HepG2 (cell line): ENCODE measurements around the gene CDC34. TPM values are rescaled to one million over a fixed set of nuclear protein-coding genes. Genes with fewer than 3 reads are reported as not detected.

Experiments
- ATAC-seq: fragments of 200-7000 bp; cut with Tn5 transposase; 3 replicates; pipeline ENCODE4 v1.9.1; 2020; ENCODE audit warnings: mild to moderate bottlenecking, moderate library complexity
- Bru-seq: library from RNA; stranded (reverse); fragments of 400-500 nt; gene quantifications from one replicate; lab custom pipeline; 2021; lab: Mats Ljungman, UMichigan
- BruChase-seq, 2 experiments: library from RNA; stranded (reverse); fragments of 400-500 nt; gene quantifications; one replicate each; lab custom pipeline; 2021; lab: Mats Ljungman, UMichigan
- BruUV-seq: library from RNA; stranded (reverse); fragments of 400-500 nt; replicated peaks from 2 replicates; lab custom pipeline; 2021; lab: Mats Ljungman, UMichigan
- CTCF ChIA-PET: fragments of 300-600 bp; formaldehyde crosslinking; extraction: SDS; loops from one replicate; lab custom pipeline; 2021; ENCODE audit warnings: low total read pairs, inconsistent platforms, low intra/inter-chr PET ratio; lab: Yijun Ruan, JAX
- POLR2A ChIA-PET: fragments of 350-600 bp; sonication (Branson Sonifier 250); formaldehyde crosslinking; loops from one replicate; lab custom pipeline; 2020; ENCODE audit warnings: antibody characterized with exemption, inconsistent platforms; lab: Yijun Ruan, JAX
- DNase-seq: peaks from one replicate; pipeline ENCODE4 v3.0.0-alpha.2; 2015; ENCODE audit warnings: low spot score
- FAIRE-seq: peaks from 3 replicates; lab custom pipeline; 2011; peaks lifted over from hg19 to GRCh38; lab: Jason Lieb, UNC
- H2AFZ ChIP-seq: one replicate; pipeline ENCODE4 v1.6.1; 2011; ENCODE audit warnings: low read length, inconsistent platforms
- H3K27ac ChIP-seq: fragments of 300-600 bp; 3 replicates; pipeline ENCODE4 v1.8.0; 2011; ENCODE audit warnings: mixed run types, mild to moderate bottlenecking, mixed read lengths, low read length, inconsistent platforms; ENCODE audit not compliant: insufficient read depth; ENCODE audit errors: extremely low read length
- H3K27me3 ChIP-seq, 2 experiments: fragments of 200-600 bp in 1 of 2; 2 replicates in 1 of 2; 3 replicates in 1 of 2; pipeline versions ENCODE4 v1.6.0 to v1.8.0; 2011; ENCODE audit warnings: low read length in 2 of 2, mild to moderate bottlenecking in 2 of 2, moderate library complexity in 2 of 2, inconsistent platforms in 1 of 2; ENCODE audit not compliant: insufficient read depth in 2 of 2, control insufficient read depth in 1 of 2
- H3K36me3 ChIP-seq, 2 experiments: fragments of 200-600 bp in 1 of 2; replicated peaks in 1 of 2; 2 replicates in 1 of 2; 3 replicates in 1 of 2; pipeline versions ENCODE4 v1.5.1 to v1.8.0; 2011; ENCODE audit warnings: low read length in 2 of 2, inconsistent platforms in 1 of 2; ENCODE audit not compliant: insufficient read depth in 2 of 2, control insufficient read depth in 1 of 2
- H3K4me1 ChIP-seq: 2 replicates; pipeline ENCODE4 v1.5.1; 2012; ENCODE audit warnings: low read length, inconsistent platforms; ENCODE audit not compliant: insufficient read depth
- H3K4me2 ChIP-seq: 2 replicates; pipeline ENCODE4 v1.6.0; 2011; ENCODE audit warnings: low read depth, low read length, inconsistent platforms
- H3K4me3 ChIP-seq, 3 experiments: fragments of 200-600 bp in 1 of 3; sonication (generic), shearing (Covaris generic) in 1 of 3; replicated peaks in 1 of 3; 2 replicates each; pipeline ENCODE4 v1.5.1; 2011 to 2016; ENCODE audit warnings: low read length in 3 of 3, inconsistent platforms in 2 of 3, low read depth in 2 of 3, mild to moderate bottlenecking in 2 of 3, control low read depth in 1 of 3, mixed read lengths in 1 of 3; ENCODE audit not compliant: insufficient read depth in 1 of 3
- H3K79me2 ChIP-seq: one replicate; pipeline ENCODE4 v1.6.1; 2011; ENCODE audit warnings: low read length, inconsistent platforms; ENCODE audit not compliant: insufficient read depth
- H3K9ac ChIP-seq: 2 replicates; pipeline ENCODE4 v1.6.0; 2011; ENCODE audit warnings: mild to moderate bottlenecking, low read depth, low read length, inconsistent platforms; ENCODE audit not compliant: insufficient read depth
- H3K9me3 ChIP-seq: 2 replicates; pipeline ENCODE4 v1.5.1; 2012; ENCODE audit warnings: mild to moderate bottlenecking, low read length
- H4K20me1 ChIP-seq: 2 replicates; pipeline ENCODE4 v1.6.0; 2011; ENCODE audit warnings: inconsistent platforms, mild to moderate bottlenecking, low read length, moderate library complexity; ENCODE audit not compliant: insufficient read depth
- CCDC6 ChIP-seq: sonication (generic); formaldehyde crosslinking; IDR thresholded peaks from 2 replicates; pipeline ENCODE4 v1.8.1; 2022; ENCODE audit warnings: mild to moderate bottlenecking, missing genetic modification reagents, moderate library complexity
- FIP1L1 ChIP-seq: fragments of 200-400 bp; formaldehyde crosslinking; IDR thresholded peaks from 2 replicates; pipeline ENCODE4 v1.6.1; 2018; ENCODE audit warnings: low read depth, mild to moderate bottlenecking, low read length, moderate library complexity, borderline replicate concordance; ENCODE audit not compliant: insufficient read depth
- IRX3 ChIP-seq: sonication (generic); formaldehyde crosslinking; IDR thresholded peaks from 2 replicates; pipeline ENCODE4 v1.8.1; 2023; ENCODE audit warnings: mild to moderate bottlenecking, low read depth, missing genetic modification reagents, borderline replicate concordance
- ZNF713 ChIP-seq: sonication (generic); formaldehyde crosslinking; IDR thresholded peaks from 2 replicates; pipeline ENCODE4 v1.4.0; 2020; ENCODE audit warnings: mild to moderate bottlenecking, missing genetic modification reagents
- ZNF768 ChIP-seq: sonication (generic); formaldehyde crosslinking; IDR thresholded peaks from 2 replicates; pipeline ENCODE4 v1.4.0; 2020; ENCODE audit warnings: missing genetic modification reagents
- WGBS: methylation state at CpG from one replicate; pipeline ENCODE4 v1.1.6; 2017; ENCODE audit warnings: low lambda C conversion rate; 5-methylcytosine and 5-hydroxymethylcytosine counted together
- in situ Hi-C: cut with HindIII; loops from 2 replicates; pipeline ENCODE4 v1.10.0; 2017; ENCODE audit warnings: low pct_unique_long_range_greater_than_20kb; ENCODE audit not compliant: extremely low pct_ligation_motif_present
- intact Hi-C: fragments of 100-400 bp; cut with micrococcal nuclease; formaldehyde crosslinking; loops from one replicate; pipeline ENCODE4 v1.10.0; 2022; ENCODE audit not compliant: unreplicated experiment
- long read RNA-seq, 2 experiments: library from RNA in 1 of 2; library from polyadenylated mRNA in 1 of 2; stranded (forward) in 1 of 2; unstranded in 1 of 2; transcript quantifications; one replicate each; pipeline ENCODE4 v2.0.0, GENCODE V29; 2019 to 2022
- polyA minus RNA-seq, 3 experiments: library from RNA; depleted of rRNA, polyadenylated mRNA; stranded (reverse); fragments of >200 nt; gene quantifications; 2 replicates each; pipeline ENCODE4 v1.2.3, GENCODE V29; 2011; ENCODE audit warnings: low replicate concordance in 1 of 3
- polyA plus RNA-seq, 8 experiments: library from polyadenylated mRNA; depleted of rRNA in 3 of 8; stranded (reverse) in 7 of 8; unstranded in 1 of 8; fragments of >200 nt; fragmentation: Illumina TruSeq in 4 of 8; extraction: Trizol in 4 of 8; gene quantifications; 2 replicates each; pipeline versions ENCODE4 v1.2.1 to v1.2.3, GENCODE V29; 2011 to 2016; ENCODE audit warnings: low read depth in 4 of 8, missing spikeins in 1 of 8, mixed read lengths in 1 of 8; ENCODE audit not compliant: insufficient read depth in 1 of 8
- total RNA-seq, 5 experiments: library from RNA; depleted of rRNA; stranded (reverse); fragments of >200 nt; fragmentation: Illumina TruSeq; extraction: Trizol; gene quantifications; 2 replicates each; pipeline ENCODE4 v1.2.3, GENCODE V29; 2016; ENCODE audit warnings: low read depth in 1 of 5
- TF ChIP-seq, protein P1 (sequence below): sonication (generic); formaldehyde crosslinking; IDR thresholded peaks from 2 replicates; pipeline ENCODE4; 2020; ENCODE audit warnings: missing genetic modification reagents, mild to moderate bottlenecking, borderline replicate concordance
- TF ChIP-seq, protein P2 (sequence below), 2 experiments: IDR thresholded peaks; 2 replicates each; pipeline ENCODE4 v1.6.1; 2011 to 2012; ENCODE audit warnings: low read length in 2 of 2, borderline replicate concordance in 1 of 2, low read depth in 1 of 2, mild to moderate bottlenecking in 1 of 2, moderate library complexity in 1 of 2

CDC34 gene, protein sequence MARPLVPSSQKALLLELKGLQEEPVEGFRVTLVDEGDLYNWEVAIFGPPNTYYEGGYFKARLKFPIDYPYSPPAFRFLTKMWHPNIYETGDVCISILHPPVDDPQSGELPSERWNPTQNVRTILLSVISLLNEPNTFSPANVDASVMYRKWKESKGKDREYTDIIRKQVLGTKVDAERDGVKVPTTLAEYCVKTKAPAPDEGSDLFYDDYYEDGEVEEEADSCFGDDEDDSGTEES
- total RNA-seq (2016; rRNA removed; fragmentation: Illumina TruSeq; extraction: Trizol): 119 and 138 TPM in 2 replicates
- 181 and 194 TPM in 2 replicates for total RNA-seq (2016; cell fraction: cytosol; rRNA removed; fragmentation: Illumina TruSeq; extraction: Trizol; ENCODE audit: low read depth)
- 104 and 144 TPM in 2 replicates for total RNA-seq (2016; cell fraction: insoluble cytoplasmic fraction; rRNA removed; fragmentation: Illumina TruSeq; extraction: Trizol)
- total RNA-seq (2016; cell fraction: membrane; rRNA removed; fragmentation: Illumina TruSeq; extraction: Trizol): 198 and 240 TPM in 2 replicates
- 59.6 and 65.5 TPM in 2 replicates for total RNA-seq (2016; cell fraction: nucleus; rRNA removed; fragmentation: Illumina TruSeq; extraction: Trizol)
- 140 and 150 TPM in 2 replicates for polyA plus RNA-seq (2011; rRNA removed)
- polyA plus RNA-seq (2011; cell fraction: cytosol; rRNA removed): 102 and 147 TPM in 2 replicates
- polyA plus RNA-seq (2011; cell fraction: nucleus; rRNA removed): 121 and 122 TPM in 2 replicates
- polyA plus RNA-seq (2012): 90.8 and 101 TPM in 2 replicates
- polyA plus RNA-seq (2016; cell fraction: cytosol; fragmentation: Illumina TruSeq; extraction: Trizol; ENCODE audit: low read depth): 157 and 191 TPM in 2 replicates
- polyA plus RNA-seq (2016; cell fraction: insoluble cytoplasmic fraction; fragmentation: Illumina TruSeq; extraction: Trizol; ENCODE audit: low read depth): 118 and 140 TPM in 2 replicates
- 153 and 184 TPM in 2 replicates for polyA plus RNA-seq (2016; cell fraction: membrane; fragmentation: Illumina TruSeq; extraction: Trizol; ENCODE audit: low read depth)
- 130 and 138 TPM in 2 replicates for polyA plus RNA-seq (2016; cell fraction: nucleus; fragmentation: Illumina TruSeq; extraction: Trizol; ENCODE audit: insufficient read depth, low read depth)
- polyA minus RNA-seq (2011; rRNA and poly(A)+ RNA removed; ENCODE audit: low replicate concordance): 60.5 and 88.3 TPM in 2 replicates
- polyA minus RNA-seq (2011; cell fraction: cytosol; rRNA and poly(A)+ RNA removed): 42.1 and 46.2 TPM in 2 replicates
- polyA minus RNA-seq (2011; cell fraction: nucleus; rRNA and poly(A)+ RNA removed): 19.1 and 22.1 TPM in 2 replicates
- percentile 71 among the genes with signal in this experiment for Bru-seq, nascent RNA
- BruChase-seq, experiment 1, labeled RNA remaining after a 6-hour chase: percentile 92 among the genes with signal in this experiment
- BruChase-seq, experiment 2, labeled RNA remaining after a 2-hour chase: percentile 83 among the genes with signal in this experiment
- long read RNA-seq, experiment 1, transcript CDC34-201 (5 exons, 1,471 nt): major isoform, 21 of 32 reads
- long read RNA-seq, experiment 1, partial matches to known transcripts: 8 of 32 reads
- long read RNA-seq, experiment 1, other reads (novel, unspliced or antisense): 1 of 32 reads
- long read RNA-seq, experiment 2, transcript CDC34-202 (5 exons, 1,147 nt): minor isoform, 12 of 434 reads
- long read RNA-seq, experiment 2, transcript CDC34-201 (5 exons, 1,471 nt): major isoform, 306 of 434 reads
- long read RNA-seq, experiment 2, transcript CDC34-206 (2 exons, 899 nt): minor isoform, 27 of 434 reads
- long read RNA-seq, experiment 2, partial matches to known transcripts: 55 of 434 reads
- long read RNA-seq, experiment 2, other reads (novel, unspliced or antisense): 29 of 434 reads

DNA sequence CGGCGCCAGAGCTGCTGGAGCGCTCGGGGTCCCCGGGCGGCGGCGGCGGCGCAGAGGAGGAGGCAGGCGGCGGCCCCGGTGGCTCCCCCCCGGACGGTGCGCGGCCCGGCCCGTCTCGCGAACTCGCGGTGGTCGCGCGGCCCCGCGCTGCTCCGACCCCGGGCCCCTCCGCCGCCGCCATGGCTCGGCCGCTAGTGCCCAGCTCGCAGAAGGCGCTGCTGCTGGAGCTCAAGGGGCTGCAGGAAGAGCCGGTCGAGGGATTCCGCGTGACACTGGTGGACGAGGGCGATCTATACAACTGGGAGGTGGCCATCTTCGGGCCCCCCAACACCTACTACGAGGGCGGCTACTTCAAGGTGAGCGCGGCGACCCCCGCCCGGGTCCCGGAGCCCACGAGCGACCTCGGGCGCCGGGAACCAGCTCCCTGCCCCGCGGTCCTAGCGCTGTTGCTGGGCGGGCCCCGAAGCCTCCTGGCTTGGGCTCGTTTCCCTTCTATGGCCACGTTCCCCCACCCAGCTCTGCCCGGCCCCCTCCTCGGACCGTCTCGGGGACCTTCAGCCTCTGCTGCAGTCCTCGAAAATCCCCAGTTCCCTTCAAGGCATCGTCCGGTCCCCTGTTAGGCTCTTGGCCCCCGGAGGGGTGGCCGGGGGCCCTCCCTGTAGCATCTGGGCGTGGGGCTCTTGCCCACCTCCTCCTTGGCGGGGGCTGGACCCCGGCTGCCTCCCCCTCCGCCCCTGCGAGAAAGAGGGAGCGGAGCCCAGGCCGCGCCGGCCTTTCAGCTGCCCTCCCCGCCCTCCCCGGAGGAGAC lies at the start of gene CDC34:
Gene CDC34, plus strand, starts transcription at position 8 of the 808 bp plus-strand sequence. Its CDS starts 172 bp downstream, at position 180.
- CTCF ChIA-PET: interaction anchor here (1.3 to 2.1 kb wide), 2 partner anchors 21 to 25 kb away, joined by 6 to 16 read pairs; partner anchors contain the start of gene TPGS1
- in situ Hi-C loops (no loop called here), intact Hi-C loops (no loop called here)
- ATAC-seq (no peak), FAIRE-seq (no peak), DNase-seq (no peak)
- POLR2A ChIA-PET: interaction anchor here (1.2 to 3.7 kb wide), 14 partner anchors 8 to 221 kb away, joined by 3 to 33 read pairs (median 8); partner anchors contain the start of genes BSG and TPGS1
- no peaks in the 10 kb centered on the region for H3K27me3 ChIP-seq
- H3K4me1 ChIP-seq: peaks cover 53% of the 10 kb centered on the region
- peak within 1 kb of the TSS; percentile 94 for H3K27ac ChIP-seq
- H2AFZ ChIP-seq: no peak within 1 kb of the TSS
- peak within 1 kb of the TSS; percentile 97 to 98 (median 97) for H3K4me3 ChIP-seq
- peak within 1 kb of the TSS; percentile 96 for H3K9ac ChIP-seq
- BruUV-seq: no TSS peak
- H3K36me3 ChIP-seq: peaks cover 10 to 20% of the 10 kb centered on the region in 2 experiments; a peak in 4 of 5 replicates
- no peaks in the 10 kb centered on the region for H3K9me3 ChIP-seq
- peaks cover 23% of the 10 kb centered on the region; the same call in 1 of the 2 replicates for H4K20me1 ChIP-seq
- H3K79me2 ChIP-seq: peaks cover 37% of the 10 kb centered on the region
- H3K4me2 ChIP-seq: peak within 1 kb of the TSS; percentile 96
- WGBS: 1% methylated on average over 12 of the region's 84 CpGs
- TF ChIP-seq, protein P1, sequence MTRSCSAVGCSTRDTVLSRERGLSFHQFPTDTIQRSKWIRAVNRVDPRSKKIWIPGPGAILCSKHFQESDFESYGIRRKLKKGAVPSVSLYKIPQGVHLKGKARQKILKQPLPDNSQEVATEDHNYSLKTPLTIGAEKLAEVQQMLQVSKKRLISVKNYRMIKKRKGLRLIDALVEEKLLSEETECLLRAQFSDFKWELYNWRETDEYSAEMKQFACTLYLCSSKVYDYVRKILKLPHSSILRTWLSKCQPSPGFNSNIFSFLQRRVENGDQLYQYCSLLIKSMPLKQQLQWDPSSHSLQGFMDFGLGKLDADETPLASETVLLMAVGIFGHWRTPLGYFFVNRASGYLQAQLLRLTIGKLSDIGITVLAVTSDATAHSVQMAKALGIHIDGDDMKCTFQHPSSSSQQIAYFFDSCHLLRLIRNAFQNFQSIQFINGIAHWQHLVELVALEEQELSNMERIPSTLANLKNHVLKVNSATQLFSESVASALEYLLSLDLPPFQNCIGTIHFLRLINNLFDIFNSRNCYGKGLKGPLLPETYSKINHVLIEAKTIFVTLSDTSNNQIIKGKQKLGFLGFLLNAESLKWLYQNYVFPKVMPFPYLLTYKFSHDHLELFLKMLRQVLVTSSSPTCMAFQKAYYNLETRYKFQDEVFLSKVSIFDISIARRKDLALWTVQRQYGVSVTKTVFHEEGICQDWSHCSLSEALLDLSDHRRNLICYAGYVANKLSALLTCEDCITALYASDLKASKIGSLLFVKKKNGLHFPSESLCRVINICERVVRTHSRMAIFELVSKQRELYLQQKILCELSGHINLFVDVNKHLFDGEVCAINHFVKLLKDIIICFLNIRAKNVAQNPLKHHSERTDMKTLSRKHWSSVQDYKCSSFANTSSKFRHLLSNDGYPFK (CRISPR knock-in tag): 0 out of 2 replicates have a peak, but pooled peaks have one; percentile 1
- TF ChIP-seq IRX3 (CRISPR knock-in tag) (no peak), ZNF768 (CRISPR knock-in tag) (0 out of 2 replicates have a peak, but pooled peaks have one; percentile 6), CCDC6 (CRISPR knock-in tag) (no peak), ZNF713 (CRISPR knock-in tag) (no peak), FIP1L1 (no peak)
- TF ChIP-seq, protein P2, sequence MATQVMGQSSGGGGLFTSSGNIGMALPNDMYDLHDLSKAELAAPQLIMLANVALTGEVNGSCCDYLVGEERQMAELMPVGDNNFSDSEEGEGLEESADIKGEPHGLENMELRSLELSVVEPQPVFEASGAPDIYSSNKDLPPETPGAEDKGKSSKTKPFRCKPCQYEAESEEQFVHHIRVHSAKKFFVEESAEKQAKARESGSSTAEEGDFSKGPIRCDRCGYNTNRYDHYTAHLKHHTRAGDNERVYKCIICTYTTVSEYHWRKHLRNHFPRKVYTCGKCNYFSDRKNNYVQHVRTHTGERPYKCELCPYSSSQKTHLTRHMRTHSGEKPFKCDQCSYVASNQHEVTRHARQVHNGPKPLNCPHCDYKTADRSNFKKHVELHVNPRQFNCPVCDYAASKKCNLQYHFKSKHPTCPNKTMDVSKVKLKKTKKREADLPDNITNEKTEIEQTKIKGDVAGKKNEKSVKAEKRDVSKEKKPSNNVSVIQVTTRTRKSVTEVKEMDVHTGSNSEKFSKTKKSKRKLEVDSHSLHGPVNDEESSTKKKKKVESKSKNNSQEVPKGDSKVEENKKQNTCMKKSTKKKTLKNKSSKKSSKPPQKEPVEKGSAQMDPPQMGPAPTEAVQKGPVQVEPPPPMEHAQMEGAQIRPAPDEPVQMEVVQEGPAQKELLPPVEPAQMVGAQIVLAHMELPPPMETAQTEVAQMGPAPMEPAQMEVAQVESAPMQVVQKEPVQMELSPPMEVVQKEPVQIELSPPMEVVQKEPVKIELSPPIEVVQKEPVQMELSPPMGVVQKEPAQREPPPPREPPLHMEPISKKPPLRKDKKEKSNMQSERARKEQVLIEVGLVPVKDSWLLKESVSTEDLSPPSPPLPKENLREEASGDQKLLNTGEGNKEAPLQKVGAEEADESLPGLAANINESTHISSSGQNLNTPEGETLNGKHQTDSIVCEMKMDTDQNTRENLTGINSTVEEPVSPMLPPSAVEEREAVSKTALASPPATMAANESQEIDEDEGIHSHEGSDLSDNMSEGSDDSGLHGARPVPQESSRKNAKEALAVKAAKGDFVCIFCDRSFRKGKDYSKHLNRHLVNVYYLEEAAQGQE (IDR thresholded peaks at IDR 0.05; ENCODE audit: borderline replicate concordance in 1 of 2, low read depth in 1 of 2, low read length in 2 of 2): no peak
